ENCODE results near the gene SERPINF2. TPM values are rescaled to one million over a fixed set of nuclear protein-coding genes. Genes with fewer than 3 reads are reported as not detected.
"Not testable (repeated sequence)": the region's sequence is repeated elsewhere in the genome, so short reads cannot be mapped to it uniquely, and the experiment has no call there.

Gene SERPINF2
- total RNA-seq, 2 donors from 2014 or later = 0.24 TPM; not detected in 1

DNA sequence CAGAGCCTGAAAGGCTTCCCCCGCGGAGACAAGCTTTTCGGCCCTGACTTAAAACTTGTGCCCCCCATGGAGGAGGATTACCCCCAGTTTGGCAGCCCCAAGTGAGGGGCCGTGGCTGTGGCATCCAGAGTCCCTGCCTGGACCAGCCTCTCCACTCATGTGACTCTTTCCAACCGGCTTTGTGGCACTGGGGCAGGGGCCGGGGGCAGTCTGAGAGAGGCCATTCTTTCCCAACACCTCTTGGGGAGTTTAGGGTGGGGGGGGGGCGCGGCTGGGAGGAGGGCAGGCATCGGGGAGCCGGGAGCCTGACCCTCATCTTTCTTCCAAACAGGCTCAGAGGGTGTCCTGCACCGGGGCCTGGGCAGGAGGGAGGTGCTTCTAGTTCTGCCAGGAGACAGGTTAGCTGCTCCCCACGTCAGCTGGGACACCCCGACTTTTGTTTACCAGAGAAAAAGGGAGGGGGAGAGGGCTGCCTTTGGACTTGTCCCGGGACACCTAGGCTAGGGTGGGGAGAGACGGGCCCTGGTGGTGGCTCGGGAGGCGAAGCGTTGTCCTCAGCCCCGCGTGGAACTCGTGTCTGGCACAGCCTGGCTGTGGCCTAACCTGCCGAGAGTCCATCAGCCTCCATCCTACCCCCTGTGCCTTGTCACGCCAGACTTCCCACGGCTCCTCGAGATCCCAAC lies 11.9 kb downstream of the SERPINF2 start:
- no peak for DNase-seq (ENCODE audit: low spot score)
- no peak for ATAC-seq
- H3K4me3 Mint-ChIP-seq = no peak overlapping the region
- H3K36me3 Mint-ChIP-seq = no peaks in the 10 kb centered on the region
- H3K4me1 Mint-ChIP-seq (ENCODE audit: low read depth in 2 of 2) = no peaks in the 10 kb centered on the region
- peaks cover 0 to 12% of the 10 kb centered on the region in 2 donors for H3K27me3 Mint-ChIP-seq
- no peak overlapping the region for H3K27ac Mint-ChIP-seq
- no peaks in the 10 kb centered on the region for H3K9me3 Mint-ChIP-seq

DNA sequence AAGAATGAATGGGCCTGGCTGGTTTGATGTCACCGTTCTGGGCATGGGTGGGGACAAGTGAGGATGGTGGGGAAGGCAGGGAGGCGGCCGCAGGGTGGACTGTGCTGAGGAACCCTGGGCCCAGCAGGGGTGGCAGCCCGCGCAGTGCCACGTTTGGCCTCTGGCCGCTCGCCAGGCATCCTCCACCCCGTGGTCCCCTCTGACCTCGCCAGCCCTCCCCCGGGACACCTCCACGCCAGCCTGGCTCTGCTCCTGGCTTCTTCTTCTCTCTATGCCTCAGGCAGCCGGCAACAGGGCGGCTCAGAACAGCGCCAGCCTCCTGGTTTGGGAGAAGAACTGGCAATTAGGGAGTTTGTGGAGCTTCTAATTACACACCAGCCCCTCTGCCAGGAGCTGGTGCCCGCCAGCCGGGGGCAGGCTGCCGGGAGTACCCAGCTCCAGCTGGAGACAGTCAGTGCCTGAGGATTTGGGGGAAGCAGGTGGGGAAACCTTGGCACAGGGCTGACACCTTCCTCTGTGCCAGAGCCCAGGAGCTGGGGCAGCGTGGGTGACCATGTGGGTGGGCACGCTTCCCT lies 12.7 kb downstream of the SERPINF2 start:
- Mint-ChIP-seq H3K4me1 (ENCODE audit: low read depth in 2 of 2) (no peaks in the 10 kb centered on the region), H3K27ac (no peak overlapping the region), H3K9me3 (no peaks in the 10 kb centered on the region), H3K36me3 (no peaks in the 10 kb centered on the region), H3K27me3 (peaks cover 0 to 12% of the 10 kb centered on the region in 2 donors), H3K4me3 (no peak overlapping the region)
- ATAC-seq (no peak), DNase-seq (ENCODE audit: low spot score) (no peak)

DNA sequence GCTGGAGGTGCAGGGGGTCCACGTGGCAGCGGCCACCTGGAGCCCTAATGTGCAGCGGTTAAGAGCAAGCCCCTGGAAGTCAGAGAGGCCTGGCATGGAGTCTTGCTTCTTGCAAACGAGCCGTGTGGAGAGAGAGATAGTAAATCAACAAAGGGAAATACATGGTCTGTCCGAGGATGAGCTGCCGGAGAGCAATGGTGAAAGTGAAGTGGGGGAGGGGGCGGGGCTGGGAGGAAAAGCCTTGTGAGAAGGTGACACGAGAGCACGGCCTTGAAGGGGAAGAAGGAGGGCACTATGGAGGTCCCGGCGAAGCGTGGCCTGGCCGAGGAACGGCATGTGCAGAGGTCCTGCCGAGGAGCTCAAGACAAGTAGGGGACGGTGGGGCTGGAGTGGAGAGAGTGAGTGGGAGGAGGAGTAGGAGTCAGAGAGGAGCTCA lies 13.2 kb downstream of the SERPINF2 start:
- Mint-ChIP-seq H3K27ac (no peak overlapping the region), H3K36me3 (no peaks in the 10 kb centered on the region), H3K4me3 (no peak overlapping the region), H3K4me1 (ENCODE audit: low read depth in 2 of 2) (no peaks in the 10 kb centered on the region), H3K9me3 (no peaks in the 10 kb centered on the region), H3K27me3 (peaks cover 0 to 12% of the 10 kb centered on the region in 2 donors)
- DNase-seq (ENCODE audit: low spot score) = no peak
- no peak for ATAC-seq

DNA sequence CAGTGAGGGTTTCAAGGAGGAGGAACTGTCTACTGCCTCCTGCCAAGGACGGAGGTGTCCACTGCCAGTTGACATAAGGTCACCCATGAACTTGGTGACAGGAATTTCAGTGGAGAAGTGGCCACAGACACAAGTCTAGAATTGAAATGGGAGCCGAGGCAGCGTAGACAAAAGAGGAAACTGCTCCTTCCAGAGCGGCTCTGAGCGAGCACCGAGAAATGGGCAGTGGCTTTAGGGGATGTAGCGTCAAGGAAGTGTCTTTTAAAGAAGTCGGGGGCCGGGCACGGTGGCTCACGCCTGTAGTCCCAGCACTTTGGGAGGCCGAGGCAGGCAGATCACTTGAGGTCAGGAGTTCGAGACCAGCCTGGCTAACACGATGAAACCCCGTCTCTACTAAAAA lies 16.1 kb downstream of the SERPINF2 start:
- Mint-ChIP-seq H3K4me1 (ENCODE audit: low read depth in 2 of 2) (peaks cover 4 to 5% of the 10 kb centered on the region in 2 donors), H3K9me3 (no peaks in the 10 kb centered on the region), H3K27ac (no peak overlapping the region), H3K4me3 (no peak overlapping the region), H3K36me3 (no peaks in the 10 kb centered on the region), H3K27me3 (peaks cover 0 to 12% of the 10 kb centered on the region in 2 donors)
- ATAC-seq (no peak), DNase-seq (ENCODE audit: low spot score) (no peak)

DNA sequence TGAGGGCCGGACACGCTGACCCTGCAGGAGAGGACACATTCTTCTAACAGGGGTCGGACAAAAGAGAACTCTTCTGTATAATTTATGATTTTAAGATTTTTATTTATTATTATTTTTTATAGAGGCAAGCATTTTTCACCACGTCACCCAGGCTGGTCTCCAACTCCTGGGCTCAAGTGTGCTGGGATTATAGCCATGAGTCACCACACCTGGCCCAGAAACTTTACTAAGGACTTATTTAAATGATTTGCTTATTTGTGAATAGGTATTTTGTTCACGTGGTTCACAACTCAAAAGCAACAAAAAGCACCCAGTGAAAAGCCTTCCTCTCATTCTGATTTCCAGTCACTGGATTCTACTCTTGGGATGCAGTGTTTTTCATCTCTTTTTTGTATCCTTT lies 16.9 kb downstream of the SERPINF2 start:
- H3K27ac Mint-ChIP-seq = no peak overlapping the region
- ATAC-seq = no peak
- peaks cover 11 to 12% of the 10 kb centered on the region in 2 donors for H3K4me1 Mint-ChIP-seq (ENCODE audit: low read depth in 2 of 2)
- H3K4me3 Mint-ChIP-seq = no peak overlapping the region
- H3K27me3 Mint-ChIP-seq = peaks cover 0 to 12% of the 10 kb centered on the region in 2 donors
- H3K9me3 Mint-ChIP-seq = no peaks in the 10 kb centered on the region
- DNase-seq (ENCODE audit: low spot score) = no peak
- no peaks in the 10 kb centered on the region for H3K36me3 Mint-ChIP-seq

DNA sequence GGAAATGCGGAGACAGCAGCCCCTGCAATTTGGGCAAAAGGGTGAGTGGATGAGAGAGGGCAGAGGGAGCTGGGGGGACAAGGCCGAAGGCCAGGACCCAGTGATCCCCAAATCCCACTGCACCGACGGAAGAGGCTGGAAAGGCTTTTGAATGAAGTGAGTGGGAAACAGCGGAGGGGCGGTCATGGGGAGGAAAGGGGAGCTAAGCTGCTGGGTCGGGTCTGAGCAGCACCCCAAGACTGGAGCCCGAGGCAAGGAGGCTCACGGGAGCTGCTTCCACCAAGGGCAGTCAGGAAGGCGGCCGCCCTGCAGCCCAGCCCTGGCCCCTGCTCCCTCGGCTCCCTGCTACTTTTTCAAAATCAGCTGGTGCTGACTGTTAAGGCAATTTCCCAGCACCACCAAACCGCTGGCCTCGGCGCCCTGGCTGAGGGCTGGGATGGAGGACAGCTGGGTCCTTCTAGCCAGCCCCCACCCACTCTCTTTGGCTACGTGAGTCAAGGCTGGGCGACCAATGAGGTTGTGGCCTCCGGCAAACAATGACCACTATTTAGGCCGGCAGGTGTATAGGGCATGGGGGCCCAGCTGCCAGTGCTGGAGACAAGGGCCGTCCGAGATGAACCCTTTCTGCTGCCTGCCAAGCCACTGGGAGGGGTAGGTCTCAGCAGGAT lies 19.7 kb downstream of the SERPINF2 start:
- H3K36me3 Mint-ChIP-seq = no peaks in the 10 kb centered on the region
- no peaks in the 10 kb centered on the region for H3K9me3 Mint-ChIP-seq
- ATAC-seq = no peak
- no peak for DNase-seq (ENCODE audit: low spot score)
- H3K4me1 Mint-ChIP-seq (ENCODE audit: low read depth in 2 of 2) = peaks cover 13 to 15% of the 10 kb centered on the region in 2 donors
- no peak overlapping the region for H3K27ac Mint-ChIP-seq
- H3K4me3 Mint-ChIP-seq = no peak overlapping the region
- peaks cover 0 to 5% of the 10 kb centered on the region in 2 donors for H3K27me3 Mint-ChIP-seq

DNA sequence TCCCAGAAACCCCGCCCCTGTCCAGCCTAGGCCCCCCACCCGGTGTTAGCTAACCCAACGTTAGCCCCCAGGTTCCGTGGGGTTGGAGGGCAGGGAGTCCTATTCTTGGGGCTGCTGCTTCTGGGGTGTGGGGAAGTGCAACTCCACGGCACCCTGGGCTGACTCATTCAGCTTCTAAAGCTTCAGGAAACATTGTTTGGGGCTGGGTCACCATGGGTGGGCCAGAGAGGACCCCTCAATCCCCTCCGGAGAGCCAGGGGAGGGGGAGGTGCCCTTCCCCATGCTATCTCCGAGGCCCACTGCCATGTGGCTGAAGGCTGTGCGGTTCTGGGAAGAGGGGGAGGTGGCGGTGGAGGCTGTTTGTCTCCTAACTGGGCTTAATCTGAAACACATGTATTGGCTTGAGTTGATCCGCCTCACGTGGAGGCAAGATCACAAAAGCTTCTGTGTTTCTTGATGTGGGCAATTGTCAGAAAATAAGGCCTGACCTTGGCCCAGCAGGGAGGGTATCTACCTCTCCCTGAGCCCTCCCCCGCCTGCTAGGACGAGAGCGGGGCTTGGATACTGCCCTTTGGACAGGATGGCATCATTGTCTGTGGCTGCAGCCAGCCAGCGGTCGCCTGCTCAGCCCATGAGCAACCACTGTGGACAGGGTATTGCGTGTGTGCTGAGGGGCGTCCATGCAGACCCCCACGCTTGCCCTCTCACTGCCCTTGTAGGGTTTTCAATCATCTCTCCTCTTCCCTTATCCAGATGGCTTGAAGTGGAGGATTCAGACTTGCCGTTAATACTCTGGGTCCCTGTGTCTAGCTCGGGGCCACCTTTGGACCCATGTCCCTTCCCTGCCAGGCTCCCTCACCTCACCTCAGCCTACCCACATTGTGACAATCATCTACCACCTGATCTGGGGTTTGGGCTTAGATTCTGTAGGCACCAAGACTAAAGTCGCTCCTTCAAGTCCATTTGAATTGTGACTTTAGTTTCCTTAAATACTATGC lies 20.5 kb downstream of the SERPINF2 start:
- DNase-seq (ENCODE audit: low spot score) (no peak), ATAC-seq (no peak)
- Mint-ChIP-seq H3K4me3 (no peak overlapping the region), H3K9me3 (no peaks in the 10 kb centered on the region), H3K4me1 (ENCODE audit: low read depth in 2 of 2) (peaks cover 13 to 15% of the 10 kb centered on the region in 2 donors), H3K36me3 (no peaks in the 10 kb centered on the region), H3K27me3 (peaks cover 0 to 5% of the 10 kb centered on the region in 2 donors), H3K27ac (peak overlapping the region; percentile 31 to 43)

DNA sequence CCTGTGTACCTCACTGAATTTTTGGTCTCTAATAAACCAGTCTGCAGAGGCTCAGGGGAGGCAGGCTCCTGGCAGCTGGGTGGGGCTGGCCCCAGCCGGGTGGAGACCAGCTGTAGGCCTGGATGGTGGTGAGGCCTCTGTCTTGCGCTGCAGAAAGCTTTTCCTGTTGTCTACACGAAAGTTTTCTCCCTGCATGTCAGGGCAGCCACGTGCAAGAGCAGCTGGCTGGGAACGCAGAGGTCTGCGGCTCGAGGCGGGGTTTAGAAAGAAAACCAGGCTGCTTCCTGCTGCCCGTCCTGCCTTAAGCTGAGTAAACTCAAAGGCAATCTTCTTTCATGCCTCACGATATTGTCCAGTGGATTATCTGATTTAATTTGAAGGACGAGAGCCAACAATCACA lies 21.6 kb downstream of the SERPINF2 start:
- H3K9me3 Mint-ChIP-seq = no peaks in the 10 kb centered on the region
- H3K36me3 Mint-ChIP-seq = no peaks in the 10 kb centered on the region
- ATAC-seq = peak; percentile 75 to 76
- peaks cover 13 to 15% of the 10 kb centered on the region in 2 donors for H3K4me1 Mint-ChIP-seq (ENCODE audit: low read depth in 2 of 2)
- peak overlapping the region; percentile 31 to 43 for H3K27ac Mint-ChIP-seq
- no peak for DNase-seq (ENCODE audit: low spot score)
- peak overlapping the region; percentile 73 for H3K4me3 Mint-ChIP-seq
- H3K27me3 Mint-ChIP-seq = no peaks in the 10 kb centered on the region

DNA sequence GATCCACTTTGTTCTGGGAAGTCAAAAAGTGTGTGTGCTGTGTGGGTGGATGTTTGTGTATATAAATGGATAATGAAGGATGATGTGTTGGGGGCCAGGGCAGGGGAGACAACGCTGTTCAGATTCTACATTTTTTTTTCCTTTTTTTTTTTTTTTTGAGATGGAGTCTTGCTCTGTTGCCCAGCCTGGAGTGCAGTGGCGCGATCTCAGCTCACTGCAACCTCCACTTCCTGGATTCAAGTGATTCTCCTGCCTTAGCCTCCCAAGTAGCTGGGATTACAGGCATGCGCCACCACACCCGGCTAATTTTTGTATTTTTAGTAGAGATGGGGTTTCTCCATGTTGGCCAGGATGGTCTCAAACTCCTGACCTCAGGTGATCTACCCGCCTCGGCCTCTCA lies 22.0 kb downstream of the SERPINF2 start:
- Mint-ChIP-seq H3K4me1 (ENCODE audit: low read depth in 2 of 2) (peaks cover 13 to 15% of the 10 kb centered on the region in 2 donors), H3K4me3 (peak overlapping the region; percentile 73), H3K27ac (peak overlapping the region; percentile 31 to 43)
- not testable (repeated sequence) for ATAC-seq; H3K9me3 Mint-ChIP-seq; DNase-seq (ENCODE audit: low spot score); H3K36me3 Mint-ChIP-seq; H3K27me3 Mint-ChIP-seq

DNA sequence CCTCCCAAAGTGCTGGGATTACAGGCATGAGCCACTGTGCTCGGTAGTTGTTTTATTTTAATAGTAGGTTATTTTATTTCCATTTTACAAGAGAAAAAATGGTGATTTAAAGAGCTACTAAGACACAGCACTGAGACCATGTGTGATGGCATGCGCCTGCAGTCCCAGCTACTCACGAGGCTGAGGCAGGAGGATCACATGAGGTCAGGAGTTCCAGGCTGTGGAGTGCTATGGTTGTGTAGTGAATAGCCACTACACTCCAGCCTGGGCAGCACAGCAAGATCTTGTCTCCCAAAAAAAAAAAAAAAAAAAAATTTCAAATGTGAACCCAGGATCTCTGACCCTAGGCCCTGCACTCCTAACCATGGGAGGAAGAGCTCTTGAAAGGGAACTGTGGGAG lies 22.9 kb downstream of the SERPINF2 start:
- ATAC-seq (no peak), DNase-seq (ENCODE audit: low spot score) (no peak)
- H3K27ac Mint-ChIP-seq = no peak overlapping the region
- H3K9me3 Mint-ChIP-seq = no peaks in the 10 kb centered on the region
- no peaks in the 10 kb centered on the region for H3K27me3 Mint-ChIP-seq
- no peaks in the 10 kb centered on the region for H3K36me3 Mint-ChIP-seq
- H3K4me1 Mint-ChIP-seq (ENCODE audit: low read depth in 2 of 2) = peaks cover 13 to 15% of the 10 kb centered on the region in 2 donors
- H3K4me3 Mint-ChIP-seq = no peak overlapping the region

DNA sequence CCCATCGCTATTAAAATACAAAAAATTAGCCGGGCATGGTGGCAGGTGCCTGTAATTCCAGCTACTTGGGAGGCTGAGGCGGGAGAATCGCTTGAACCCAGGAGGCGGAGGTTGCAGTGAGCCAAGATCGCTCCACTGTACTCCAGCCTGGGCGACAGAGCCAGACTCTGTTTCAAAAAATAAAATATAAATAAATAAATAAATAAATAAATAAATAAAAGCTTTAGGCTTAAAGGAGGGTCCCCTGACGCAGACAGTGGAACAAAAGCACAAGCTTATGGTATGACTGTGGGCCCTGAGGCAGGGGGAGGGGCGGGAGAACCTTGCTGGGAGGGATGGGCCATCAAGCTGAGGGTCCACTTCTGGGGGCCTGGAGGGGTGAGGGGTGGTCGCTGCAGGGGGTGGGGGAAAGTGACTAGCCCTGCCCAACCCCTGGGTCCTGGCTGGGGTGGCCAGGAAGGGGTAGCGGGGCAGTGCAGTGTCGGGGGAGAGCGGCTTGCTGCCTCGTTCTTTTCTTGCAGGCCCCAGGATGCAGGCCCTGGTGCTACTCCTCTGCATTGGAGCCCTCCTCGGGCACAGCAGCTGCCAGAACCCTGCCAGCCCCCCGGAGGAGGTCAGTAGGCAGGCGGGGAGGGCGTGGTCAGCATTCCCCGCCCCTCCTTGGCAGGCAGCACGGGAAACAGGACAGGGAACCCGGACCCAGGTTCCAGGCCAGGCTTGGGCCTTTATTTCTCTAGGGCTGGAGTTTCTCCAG lies 23.9 kb downstream of the SERPINF2 start:
- no peaks in the 10 kb centered on the region for H3K36me3 Mint-ChIP-seq
- no peaks in the 10 kb centered on the region for H3K27me3 Mint-ChIP-seq
- H3K4me3 Mint-ChIP-seq = no peak overlapping the region
- H3K9me3 Mint-ChIP-seq = no peaks in the 10 kb centered on the region
- H3K27ac Mint-ChIP-seq = no peak overlapping the region
- H3K4me1 Mint-ChIP-seq (ENCODE audit: low read depth in 2 of 2) = peaks cover 13 to 15% of the 10 kb centered on the region in 2 donors
- DNase-seq (ENCODE audit: low spot score) (no peak), ATAC-seq (no peak)

DNA sequence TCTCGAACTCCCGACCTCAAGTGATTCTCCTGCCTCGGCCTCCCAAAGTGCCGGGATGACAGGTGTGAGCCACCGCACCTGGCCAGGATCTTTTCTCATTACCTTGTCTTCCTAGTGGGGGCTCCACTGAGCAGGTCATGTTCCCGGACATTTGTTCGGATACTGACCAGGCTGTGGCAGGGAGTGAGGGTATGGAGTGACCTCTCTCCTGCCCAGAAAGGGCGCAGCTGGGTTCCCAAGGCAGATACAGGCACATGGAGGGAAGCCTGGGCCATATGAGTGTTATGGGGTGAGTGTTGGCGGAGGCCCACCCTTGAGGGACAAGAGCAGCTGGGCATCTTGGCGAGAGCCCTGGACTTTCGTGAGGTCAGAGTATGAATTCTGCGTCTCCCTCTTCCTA lies 24.7 kb downstream of the SERPINF2 start:
- Mint-ChIP-seq H3K9me3 (no peaks in the 10 kb centered on the region), H3K27ac (no peak overlapping the region), H3K4me1 (ENCODE audit: low read depth in 2 of 2) (peaks cover 13 to 15% of the 10 kb centered on the region in 2 donors), H3K4me3 (no peak overlapping the region), H3K27me3 (no peaks in the 10 kb centered on the region), H3K36me3 (no peaks in the 10 kb centered on the region)
- DNase-seq (ENCODE audit: low spot score) = no peak
- no peak for ATAC-seq

All from natural killer cell treated with Interleukin-12 subunit alpha and Interleukin-12 subunit beta and Interleukin-15 and Interleukin-18, amount 100 ng/mL, for 72 hours (primary cell).